CD4-positive, alpha-beta T cell treated with Interleukin-4 for 4 hours (primary cell): ENCODE measurements around the gene GABPB2.

Source experiments
- DNase-seq: peaks from one replicate; pipeline ENCODE4 v3.0.0-alpha.2; 2020

The GABPB2 gene

GRCh38 chr1:151165281-151165737 is 94.7 kb downstream of the GABPB2 start:
- no peak for DNase-seq

- peak; percentile 99 for DNase-seq
These were observed 95.4 kb downstream of the GABPB2 start, which contains the start of the genes LYSMD1 and SCNM1 for GRCh38 chr1:151165738-151166504. LYSMD1 (minus strand) TSS chr1:151165902; CDS start chr1:151165258, 644 bp downstream. SCNM1 (plus strand) TSS chr1:151166144; CDS start chr1:151166153, 9 bp downstream.

GRCh38 chr1:151166505-151166956 is 96.0 kb downstream of the GABPB2 start:
- DNase-seq, result no peak

- DNase-seq, result no peak
These were observed 96.6 kb downstream of the GABPB2 start for GRCh38 chr1:151167116-151167515.

- no peak for DNase-seq
These were observed 100.6 kb downstream of the GABPB2 start for GRCh38 chr1:151171190-151171589.
